Natural killer cell (primary cell): ENCODE results near the gene LIG3. TPM values are rescaled to one million over a fixed set of nuclear protein-coding genes. Genes with fewer than 3 reads are reported as not detected.
A peak's percentile ranks its signal among the peaks of the same experiment; 100 is the strongest.

Source experiments
- ATAC-seq, 3 donors: fragments of 150-1000 bp in 2 of 3; fragments of 200-7000 bp in 1 of 3; cut with Tn5 transposase; 1 replicate in 1 of 3; 2 replicates in 2 of 3; pipeline ENCODE4 v1.10.0; 2021; ENCODE audit warnings: mild to moderate bottlenecking in 2 of 3, moderate library complexity in 2 of 3
- DNase-seq, 2 donors: peaks; one replicate each; pipeline versions ENCODE4 v3.0.0 to v3.0.0-alpha.2; 2013 to 2021; ENCODE audit warnings: mixed read lengths in 1 of 2
- H3K27ac ChIP-seq: one replicate; pipeline ENCODE4 v1.5.1; 2013; ENCODE audit warnings: mild to moderate bottlenecking, low read length
- H3K27me3 ChIP-seq: one replicate; pipeline ENCODE4 v1.6.1; 2013; ENCODE audit warnings: low read length; ENCODE audit not compliant: control insufficient read depth, insufficient read depth
- H3K36me3 ChIP-seq: one replicate; pipeline ENCODE4 v1.6.1; 2013; ENCODE audit warnings: low read length; ENCODE audit not compliant: control insufficient read depth, insufficient read depth
- H3K4me1 ChIP-seq: one replicate; pipeline ENCODE4 v1.6.1; 2013; ENCODE audit warnings: low read length; ENCODE audit not compliant: control insufficient read depth, insufficient read depth
- H3K4me3 ChIP-seq: one replicate; pipeline ENCODE4 v1.5.1; 2013; ENCODE audit warnings: low read length
- H3K9me3 ChIP-seq: one replicate; pipeline ENCODE4 v1.6.1; 2013; ENCODE audit warnings: low read length; ENCODE audit not compliant: control insufficient read depth, insufficient read depth
- H3K27ac Mint-ChIP-seq, 2 donors: one replicate each; pipeline ENCODE4 v1.8.0; 2022; ENCODE audit warnings: mild to moderate bottlenecking in 2 of 2, mixed read lengths in 2 of 2, moderate library complexity in 1 of 2
- H3K27me3 Mint-ChIP-seq, 2 donors: one replicate each; pipeline ENCODE4 v1.8.0; 2022; ENCODE audit warnings: low read depth in 2 of 2, mixed read lengths in 2 of 2
- H3K36me3 Mint-ChIP-seq: one replicate; pipeline ENCODE4 v1.8.0; 2022; ENCODE audit warnings: mixed read lengths
- H3K4me1 Mint-ChIP-seq, 2 donors: one replicate each; pipeline ENCODE4 v1.8.0; 2022; ENCODE audit warnings: mixed read lengths in 2 of 2
- H3K4me3 Mint-ChIP-seq: one replicate; pipeline ENCODE4 v1.8.0; 2022; ENCODE audit warnings: mild to moderate bottlenecking, moderate library complexity, mixed read lengths
- H3K9me3 Mint-ChIP-seq, 2 donors: one replicate each; pipeline ENCODE4 v1.8.0; 2022; ENCODE audit warnings: mixed read lengths in 2 of 2
- CTCF ChIP-seq: fragments of 200-600 bp; IDR thresholded peaks from one replicate; pipeline ENCODE4 v1.8.0; 2022; ENCODE audit warnings: antibody characterized with exemption
- whole genome bisulfite sequencing: methylation state at CpG from one replicate; pipeline ENCODE4 v1.1.7; 2013; ENCODE audit warnings: missing lambda C conversion rate; ENCODE audit not compliant: insufficient coverage; 5-methylcytosine and 5-hydroxymethylcytosine counted together
- intact Hi-C: fragments of 100-400 bp; cut with micrococcal nuclease; formaldehyde crosslinking; loops from one replicate; pipeline ENCODE4 v1.14.2; 2022
- total RNA-seq, 4 donors: library from RNA; stranded (reverse); fragments of 120-200 nt in 1 of 4; gene quantifications; one replicate each; pipeline versions ENCODE4 v1.2.3 to v1.2.4, GENCODE V29; 2013 to 2022

LIG3 gene
- total RNA-seq, 3 donors from 2014 or later (not counting 1 experiment from before 2014, with no cell fraction given): 70.2 to 83.7 (median 72.0) TPM

GRCh38 chr17:35001549-35001948 lies 21.2 kb downstream of the LIG3 start:
- H3K4me3 Mint-ChIP-seq: no peak overlapping the region
- Histone ChIP-seq H3K27me3 (no peaks in the 10 kb centered on the region), H3K36me3 (peaks cover 22% of the 10 kb centered on the region), H3K27ac (no peak overlapping the region), H3K4me1 (peaks cover 6% of the 10 kb centered on the region), H3K9me3 (no peaks in the 10 kb centered on the region), H3K4me3 (no peak overlapping the region)
- H3K9me3 Mint-ChIP-seq: no peaks in the 10 kb centered on the region
- H3K36me3 Mint-ChIP-seq: no peaks in the 10 kb centered on the region
- H3K27me3 Mint-ChIP-seq: no peaks in the 10 kb centered on the region
- WGBS: 88% methylated on average over 2 of the region's 2 CpGs
- H3K27ac Mint-ChIP-seq: peak overlapping the region; percentile 11
- H3K4me1 Mint-ChIP-seq: peaks cover 6% of the 10 kb centered on the region in 2 donors
- intact Hi-C loops: no loop called here
- DNase-seq (no peak), ATAC-seq (no peak)
- TF ChIP-seq CTCF: no peak

GRCh38 chr17:35002876-35003551 lies 22.7 kb downstream of the LIG3 start:
- Mint-ChIP-seq H3K4me1 (peaks cover 5% of the 10 kb centered on the region in 2 donors), H3K27me3 (no peaks in the 10 kb centered on the region), H3K36me3 (no peaks in the 10 kb centered on the region), H3K9me3 (no peaks in the 10 kb centered on the region), H3K4me3 (no peak overlapping the region), H3K27ac (peak overlapping the region in 1 of 2 donors; percentile 11)
- Histone ChIP-seq H3K4me3 (no peak overlapping the region), H3K9me3 (no peaks in the 10 kb centered on the region), H3K27me3 (no peaks in the 10 kb centered on the region), H3K27ac (no peak overlapping the region), H3K4me1 (peaks cover 6% of the 10 kb centered on the region), H3K36me3 (peaks cover 19% of the 10 kb centered on the region)
- ATAC-seq (no peak), DNase-seq (no peak)
- no peak for TF ChIP-seq CTCF
- 94% methylated on average over 15 of the region's 15 CpGs for WGBS
- intact Hi-C loops: no loop called here

GRCh38 chr17:35003778-35004177 lies 23.5 kb downstream of the LIG3 start:
- no peak for DNase-seq
- H3K27ac ChIP-seq: no peak overlapping the region
- H3K4me1 ChIP-seq: peaks cover under 1% of the 10 kb centered on the region
- no peak for TF ChIP-seq CTCF
- no peaks in the 10 kb centered on the region for H3K9me3 ChIP-seq
- Mint-ChIP-seq H3K27me3 (no peaks in the 10 kb centered on the region), H3K4me1 (no peaks in the 10 kb centered on the region), H3K9me3 (no peaks in the 10 kb centered on the region), H3K4me3 (no peak overlapping the region), H3K27ac (peak overlapping the region; percentile 45 to 49), H3K36me3 (no peaks in the 10 kb centered on the region)
- no peak for ATAC-seq
- WGBS: 98% methylated on average over 3 of the region's 4 CpGs
- H3K36me3 ChIP-seq: peaks cover 18% of the 10 kb centered on the region
- no peaks in the 10 kb centered on the region for H3K27me3 ChIP-seq
- no peak overlapping the region for H3K4me3 ChIP-seq
- intact Hi-C loops: no loop called here

GRCh38 chr17:35006345-35006744 lies 26.0 kb downstream of the LIG3 start:
- Histone ChIP-seq H3K36me3 (peaks cover 33% of the 10 kb centered on the region), H3K9me3 (no peaks in the 10 kb centered on the region), H3K27ac (no peak overlapping the region), H3K4me1 (no peaks in the 10 kb centered on the region), H3K4me3 (no peak overlapping the region), H3K27me3 (no peaks in the 10 kb centered on the region)
- no peak for DNase-seq
- intact Hi-C loops: no loop called here
- no peaks in the 10 kb centered on the region for H3K4me1 Mint-ChIP-seq
- H3K9me3 Mint-ChIP-seq: no peaks in the 10 kb centered on the region
- 89% methylated on average over 4 of the region's 4 CpGs for WGBS
- H3K27me3 Mint-ChIP-seq: no peaks in the 10 kb centered on the region
- no peak overlapping the region for H3K4me3 Mint-ChIP-seq
- no peak for ATAC-seq
- peak overlapping the region in 1 of 2 donors; percentile 49 for H3K27ac Mint-ChIP-seq
- peaks cover 7% of the 10 kb centered on the region for H3K36me3 Mint-ChIP-seq
- no peak for TF ChIP-seq CTCF
